ENCODE data around the gene NFKBIA.
"Not testable (repeated sequence)": the region's sequence is repeated elsewhere in the genome, so short reads cannot be mapped to it uniquely, and the experiment has no call there.

NFKBIA gene

GRCh38 chr14:35366056-35366451 is 38.5 kb downstream of the NFKBIA start:
- DNase-seq = no peak

- DNase-seq = no peak
Observed at GRCh38 chr14:35365130-35366055, 39.2 kb downstream of the NFKBIA start.

- no peak for DNase-seq
Observed at GRCh38 chr14:35362911-35363374, 41.6 kb downstream of the NFKBIA start.

DNA sequence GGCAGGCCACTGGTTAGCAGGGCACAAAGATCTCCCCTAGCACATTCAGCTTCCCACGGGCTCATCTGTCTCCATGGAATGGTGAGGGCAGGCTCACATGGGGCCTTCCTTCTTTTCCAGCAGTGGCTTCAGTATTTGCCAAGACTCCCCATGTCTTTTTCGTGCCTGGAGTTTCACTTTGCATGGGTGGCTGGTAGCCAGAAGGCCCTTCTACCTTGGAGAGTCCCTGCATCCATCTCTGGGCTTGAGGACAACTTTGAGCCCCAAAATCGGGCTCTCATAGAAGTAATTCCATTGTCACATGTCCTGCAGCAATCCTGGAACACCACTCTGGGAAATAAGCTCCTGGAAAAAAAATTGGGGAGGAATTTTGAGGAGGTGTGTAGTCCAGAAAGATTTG is 42.1 kb downstream of the NFKBIA start:
- no peak for DNase-seq

DNA sequence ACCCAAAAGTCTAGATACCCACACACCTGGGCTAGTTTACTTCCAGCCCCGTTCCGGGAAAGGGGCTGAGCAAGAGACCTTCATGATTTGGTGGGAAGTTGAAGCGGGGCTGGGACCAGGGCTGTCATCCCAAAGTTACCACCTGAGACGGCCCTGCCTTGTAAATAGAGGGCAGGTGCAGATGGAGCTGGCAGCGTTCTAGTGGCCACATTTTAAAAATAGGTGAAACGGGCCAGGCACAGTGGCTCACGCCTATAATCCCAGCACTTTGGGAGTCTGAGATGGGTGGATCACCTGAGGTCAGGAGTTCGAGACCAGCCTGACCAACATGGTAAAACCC is 43.4 kb downstream of the NFKBIA start:
- DNase-seq = no peak

DNA sequence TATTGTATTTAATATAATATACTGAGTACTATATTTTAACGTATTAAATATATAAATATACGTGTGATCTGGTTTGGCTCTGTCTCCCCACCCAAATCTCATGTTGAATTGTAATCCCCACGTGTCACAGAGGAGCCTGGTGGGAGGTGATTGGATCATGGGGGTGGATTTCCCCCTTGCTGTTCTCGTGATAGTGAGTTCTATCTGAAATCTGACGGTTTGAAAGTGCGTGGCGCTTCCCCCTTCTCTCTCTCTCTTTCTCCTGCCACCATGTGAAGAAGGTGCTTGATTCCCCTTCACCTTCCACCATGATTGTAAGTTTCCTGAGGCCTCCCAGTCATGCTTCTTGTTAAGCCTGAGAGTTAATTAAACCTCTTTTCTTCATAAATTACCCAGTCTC is 44.9 kb downstream of the NFKBIA start:
- not testable (repeated sequence) for DNase-seq

GRCh38 chr14:35355981-35356841 is 48.3 kb downstream of the NFKBIA start:
- no peak for DNase-seq

GRCh38 chr14:35355235-35355634 is 49.3 kb downstream of the NFKBIA start:
- not testable (repeated sequence) for DNase-seq

DNA sequence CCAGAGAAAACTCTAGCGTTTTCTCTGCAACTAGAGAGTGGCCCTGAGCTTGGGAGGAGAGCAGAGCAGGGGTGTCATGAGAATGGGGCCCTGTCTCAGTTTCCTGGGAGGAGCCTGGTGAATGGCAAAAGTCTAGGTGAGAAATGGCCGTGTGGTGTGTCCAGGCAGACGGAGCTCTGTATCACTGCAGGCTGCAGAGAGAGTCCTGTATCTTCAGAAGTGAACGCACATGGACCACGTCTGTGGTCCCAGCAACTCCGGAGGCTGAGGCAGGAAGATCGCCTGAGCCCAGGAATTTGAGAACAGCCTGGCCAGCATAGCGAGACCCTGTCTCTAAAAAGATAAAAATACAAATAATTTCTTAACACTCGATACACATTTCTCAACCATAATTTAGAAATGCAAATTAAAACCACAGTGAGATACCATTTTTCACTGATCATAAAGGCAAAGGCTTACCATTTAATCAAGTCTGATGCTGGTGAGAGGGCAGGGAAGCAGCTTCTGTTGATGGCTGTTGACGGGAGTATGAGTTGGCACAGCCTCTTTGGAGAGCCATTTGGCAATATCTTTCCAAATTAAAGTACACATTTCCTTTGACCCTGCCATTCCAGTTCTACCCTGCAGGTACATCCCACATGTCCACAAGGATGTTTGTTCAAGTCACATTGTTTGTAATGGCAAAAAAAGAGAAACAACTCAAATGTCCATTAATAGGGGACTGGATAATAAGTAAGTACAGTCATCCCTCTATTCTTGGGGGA is 51.0 kb downstream of the NFKBIA start:
- no peak for DNase-seq

DNA sequence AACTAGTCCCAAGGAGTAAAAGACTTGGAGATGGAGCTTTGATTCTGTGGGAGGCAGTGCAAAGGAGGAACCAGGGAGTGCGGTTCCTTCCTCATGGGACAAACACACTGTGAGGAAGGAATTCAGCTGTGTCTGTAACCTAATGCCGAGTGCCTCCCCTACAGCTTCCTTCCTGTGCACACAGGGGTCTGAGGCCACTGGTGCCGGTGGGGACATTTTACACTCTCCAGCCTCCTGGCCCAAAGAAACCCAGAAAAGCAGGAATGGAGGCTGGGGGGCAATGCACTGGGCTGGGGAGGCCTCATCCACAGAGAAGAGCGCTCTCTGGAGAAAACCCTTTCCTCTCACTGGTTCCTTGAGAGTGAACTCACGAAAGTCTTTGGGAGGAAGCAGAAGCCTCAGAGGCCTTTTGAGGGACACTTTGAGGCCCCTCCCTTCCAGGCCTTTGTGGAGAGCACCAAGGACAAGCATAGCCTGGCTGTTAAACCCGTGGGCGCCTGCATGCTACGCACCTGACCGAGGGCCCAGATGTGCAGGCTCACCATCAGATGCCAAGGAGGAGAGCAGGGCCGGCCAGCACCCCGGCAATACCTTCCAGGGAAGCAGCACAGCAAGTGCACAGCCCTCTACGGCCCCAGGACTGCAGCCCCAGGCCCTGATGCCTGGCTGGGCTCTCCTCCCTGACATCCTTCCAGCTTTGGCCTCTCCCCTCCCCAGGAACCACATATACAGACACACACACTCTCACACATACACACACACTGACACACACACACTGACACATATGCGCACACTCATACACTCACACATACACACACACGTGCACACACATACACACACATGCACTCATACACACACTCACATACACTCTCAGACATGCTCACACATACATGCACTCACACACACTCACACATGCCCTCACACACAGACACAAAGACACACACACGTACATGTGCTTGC is 52.0 kb downstream of the NFKBIA start:
- DNase-seq = no peak

GRCh38 chr14:35351897-35352273 is 52.7 kb downstream of the NFKBIA start:
- no peak for DNase-seq
